ENCODE measurements around the gene SELENOS.

The SELENOS gene, protein sequence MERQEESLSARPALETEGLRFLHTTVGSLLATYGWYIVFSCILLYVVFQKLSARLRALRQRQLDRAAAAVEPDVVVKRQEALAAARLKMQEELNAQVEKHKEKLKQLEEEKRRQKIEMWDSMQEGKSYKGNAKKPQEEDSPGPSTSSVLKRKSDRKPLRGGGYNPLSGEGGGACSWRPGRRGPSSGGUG

DNA sequence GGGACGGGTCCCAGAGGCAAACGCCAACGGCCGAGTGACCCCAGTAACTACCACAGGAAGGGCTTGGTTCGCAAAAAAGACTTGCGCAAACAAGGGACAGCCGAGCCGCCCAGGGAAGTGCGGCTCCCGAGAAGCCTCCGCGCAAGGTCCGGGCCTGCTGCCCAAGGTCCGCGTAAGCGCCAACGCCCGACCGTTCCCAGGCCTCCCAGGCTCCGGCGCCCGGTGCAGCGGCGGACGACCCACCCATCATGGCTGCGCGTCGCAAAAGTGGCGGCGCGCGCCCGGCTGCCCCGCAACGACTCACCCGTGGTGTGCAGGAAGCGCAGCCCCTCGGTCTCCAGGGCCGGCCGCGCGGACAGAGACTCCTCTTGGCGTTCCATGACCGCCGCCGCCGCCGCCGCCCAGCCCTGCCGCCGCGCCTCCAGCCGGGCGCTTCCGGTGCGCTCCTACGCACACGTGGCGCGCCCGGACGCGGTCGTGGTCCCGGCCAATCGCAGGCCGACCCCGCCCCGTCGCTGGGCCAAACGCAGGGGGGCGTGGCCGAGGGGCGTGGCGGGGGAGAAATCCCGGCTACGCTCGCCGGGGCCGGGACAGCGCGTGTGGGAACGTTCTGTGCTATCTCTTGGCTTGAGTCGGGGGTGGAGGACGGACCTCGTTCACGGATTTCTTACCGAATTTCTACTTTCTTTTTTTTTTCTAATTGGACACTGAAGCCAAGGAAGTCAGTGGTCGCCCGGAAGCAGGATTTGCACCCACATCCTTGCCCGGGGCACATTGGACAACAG, at the start of gene SELENOS:
Gene SELENOS (minus strand): TSS at position 448 of the 785 bp plus-strand sequence. CDS start 68 bp downstream, at position 380.
- H3K36me3 Mint-ChIP-seq (ENCODE audit: low read depth) = peaks cover 52% of the 10 kb centered on the region
- ATAC-seq (peak; percentile 94), DNase-seq (peak; percentile 94)
- no peaks in the 10 kb centered on the region for H3K9me3 Mint-ChIP-seq
- peaks cover 28% of the 10 kb centered on the region for H3K4me1 Mint-ChIP-seq
- peak within 1 kb of the TSS; percentile 96 for H3K27ac Mint-ChIP-seq
- H3K4me3 Mint-ChIP-seq = peak within 1 kb of the TSS; percentile 100
- H3K27me3 Mint-ChIP-seq = no peaks in the 10 kb centered on the region

DNA sequence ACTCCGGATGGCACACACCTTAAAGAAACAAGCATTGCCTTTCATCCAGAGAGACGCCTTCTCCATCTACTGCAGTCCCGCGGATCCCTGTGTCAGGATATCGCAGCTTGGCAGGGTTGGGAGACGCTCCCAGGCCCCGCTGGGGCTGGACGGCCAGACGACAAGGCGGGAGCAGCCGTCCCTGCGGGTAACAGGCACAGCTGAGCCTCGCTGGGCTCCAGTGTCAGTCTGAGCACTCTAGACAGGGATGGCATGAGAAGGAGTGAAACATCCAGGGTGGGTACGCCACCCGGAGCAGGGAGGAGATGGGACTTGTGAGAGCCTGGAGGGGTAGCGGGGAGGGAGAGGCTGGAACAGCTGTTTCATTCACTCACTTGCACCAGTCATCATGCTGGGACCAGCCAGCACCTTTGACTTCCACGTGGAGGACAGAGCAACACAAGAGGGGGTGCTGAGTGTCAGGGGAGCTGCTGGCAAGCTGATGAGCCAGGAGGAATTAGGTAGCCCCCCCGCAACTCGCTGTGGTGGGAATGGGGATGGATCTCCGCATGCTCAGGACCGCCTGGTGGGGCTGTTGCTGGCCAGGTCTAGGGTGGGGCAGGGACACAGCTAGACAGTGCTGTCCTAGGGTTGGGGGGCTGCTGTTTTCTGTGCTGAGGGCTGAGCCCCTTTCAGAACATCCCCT, 49.3 kb upstream of the SELENOS start:
- no peaks in the 10 kb centered on the region for H3K36me3 Mint-ChIP-seq (ENCODE audit: low read depth)
- H3K27ac Mint-ChIP-seq = no peak overlapping the region
- H3K9me3 Mint-ChIP-seq = no peaks in the 10 kb centered on the region
- H3K4me3 Mint-ChIP-seq = no peak overlapping the region
- DNase-seq (no peak), ATAC-seq (no peak)
- no peaks in the 10 kb centered on the region for H3K4me1 Mint-ChIP-seq
- peaks cover 4% of the 10 kb centered on the region for H3K27me3 Mint-ChIP-seq

DNA sequence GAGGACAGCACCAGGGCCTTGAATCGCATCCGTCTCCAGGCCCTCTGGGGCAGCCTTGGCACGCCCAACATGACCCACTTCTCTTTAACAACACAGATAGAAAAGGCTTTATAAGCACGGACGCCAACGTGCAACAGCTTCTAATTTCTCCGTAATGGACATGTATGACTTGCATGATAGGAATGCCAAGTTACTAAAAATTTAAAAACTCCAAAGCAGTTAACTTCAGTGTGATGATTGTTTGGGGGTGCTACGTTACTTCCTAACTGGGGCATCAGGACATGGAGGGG, 48.7 kb upstream of the SELENOS start:
- peaks cover 2% of the 10 kb centered on the region for H3K4me1 Mint-ChIP-seq
- H3K4me3 Mint-ChIP-seq = no peak overlapping the region
- no peak overlapping the region for H3K27ac Mint-ChIP-seq
- DNase-seq = no peak
- ATAC-seq = no peak
- H3K36me3 Mint-ChIP-seq (ENCODE audit: low read depth) = no peaks in the 10 kb centered on the region
- H3K9me3 Mint-ChIP-seq = no peaks in the 10 kb centered on the region
- H3K27me3 Mint-ChIP-seq = peaks cover 7% of the 10 kb centered on the region

DNA sequence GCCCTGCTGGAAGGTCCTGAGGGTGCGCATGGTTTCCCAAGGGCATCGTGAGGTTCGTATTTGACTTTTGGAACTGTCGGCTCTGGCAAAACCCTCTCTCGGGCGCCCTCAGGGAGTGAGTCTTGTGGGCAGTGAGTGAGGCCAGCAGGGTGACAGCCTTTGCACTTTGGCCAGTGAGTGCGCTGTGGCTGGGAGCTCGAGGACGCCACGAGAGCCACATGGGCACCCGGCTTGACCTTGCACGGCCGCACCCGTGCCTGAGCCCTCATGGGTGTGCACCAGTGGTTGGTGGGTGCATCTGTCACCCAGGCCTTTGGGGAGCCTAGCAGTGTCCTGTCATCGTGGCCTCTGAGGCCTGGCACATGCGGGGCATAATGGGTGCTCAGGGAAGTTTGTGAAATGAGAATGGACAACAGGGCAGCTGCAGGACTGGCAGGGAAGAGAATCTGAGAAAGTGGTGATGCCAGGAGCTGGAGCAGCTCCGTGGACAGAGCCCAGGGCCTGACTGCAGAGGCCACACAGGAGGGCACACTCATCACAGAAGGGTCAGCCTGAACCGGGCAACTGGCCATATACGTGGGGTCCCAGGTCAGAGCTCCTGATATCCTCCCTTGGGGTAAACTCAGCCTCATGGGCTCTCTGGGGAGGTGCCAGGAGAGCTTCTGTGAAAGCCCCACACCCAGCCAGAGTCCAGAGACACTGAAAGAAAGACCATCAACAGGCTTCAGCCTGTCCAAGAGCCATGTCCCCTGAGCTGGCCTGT, 48.2 kb upstream of the SELENOS start:
- Mint-ChIP-seq H3K36me3 (ENCODE audit: low read depth) (no peaks in the 10 kb centered on the region), H3K9me3 (no peaks in the 10 kb centered on the region), H3K27ac (no peak overlapping the region), H3K27me3 (peaks cover 8% of the 10 kb centered on the region), H3K4me1 (peaks cover 7% of the 10 kb centered on the region), H3K4me3 (no peak overlapping the region)
- DNase-seq (no peak), ATAC-seq (no peak)

DNA sequence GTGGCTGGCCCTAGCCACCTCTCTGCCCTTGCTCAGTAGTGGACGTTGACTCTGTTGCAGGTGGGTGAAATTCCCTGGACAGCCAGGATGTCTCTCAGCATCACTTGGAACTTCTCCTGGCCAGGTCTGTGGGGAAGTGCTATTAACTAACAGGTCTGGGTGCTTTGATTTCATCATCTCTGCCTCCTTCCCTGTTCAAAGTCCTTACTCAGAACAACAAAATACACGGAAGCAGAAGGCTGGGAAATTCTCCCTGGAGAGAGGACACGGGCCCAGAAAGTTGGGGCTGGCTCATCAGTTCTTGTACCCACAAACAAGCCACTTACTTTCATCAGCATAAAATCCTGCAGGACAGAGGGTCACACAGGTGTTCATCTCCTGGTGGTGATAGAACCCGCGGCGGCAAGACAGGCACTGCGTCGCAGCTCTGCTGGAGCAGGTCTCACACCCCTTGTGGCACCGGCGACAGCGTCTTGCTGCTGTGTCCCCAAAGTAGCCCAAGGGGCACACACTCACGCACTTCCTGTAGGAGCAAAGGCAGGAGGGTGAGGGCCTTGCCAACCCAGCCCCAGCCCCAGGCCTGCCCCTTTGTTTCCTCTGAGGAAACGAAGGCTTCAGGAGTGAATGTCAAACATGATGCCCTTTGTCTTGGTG, 47.4 kb upstream of the SELENOS start:
- peaks cover 8% of the 10 kb centered on the region for H3K27me3 Mint-ChIP-seq
- no peak overlapping the region for H3K4me3 Mint-ChIP-seq
- H3K4me1 Mint-ChIP-seq = peaks cover 11% of the 10 kb centered on the region
- no peak for DNase-seq
- no peak for ATAC-seq
- no peaks in the 10 kb centered on the region for H3K9me3 Mint-ChIP-seq
- H3K36me3 Mint-ChIP-seq (ENCODE audit: low read depth) = no peaks in the 10 kb centered on the region
- no peak overlapping the region for H3K27ac Mint-ChIP-seq

DNA sequence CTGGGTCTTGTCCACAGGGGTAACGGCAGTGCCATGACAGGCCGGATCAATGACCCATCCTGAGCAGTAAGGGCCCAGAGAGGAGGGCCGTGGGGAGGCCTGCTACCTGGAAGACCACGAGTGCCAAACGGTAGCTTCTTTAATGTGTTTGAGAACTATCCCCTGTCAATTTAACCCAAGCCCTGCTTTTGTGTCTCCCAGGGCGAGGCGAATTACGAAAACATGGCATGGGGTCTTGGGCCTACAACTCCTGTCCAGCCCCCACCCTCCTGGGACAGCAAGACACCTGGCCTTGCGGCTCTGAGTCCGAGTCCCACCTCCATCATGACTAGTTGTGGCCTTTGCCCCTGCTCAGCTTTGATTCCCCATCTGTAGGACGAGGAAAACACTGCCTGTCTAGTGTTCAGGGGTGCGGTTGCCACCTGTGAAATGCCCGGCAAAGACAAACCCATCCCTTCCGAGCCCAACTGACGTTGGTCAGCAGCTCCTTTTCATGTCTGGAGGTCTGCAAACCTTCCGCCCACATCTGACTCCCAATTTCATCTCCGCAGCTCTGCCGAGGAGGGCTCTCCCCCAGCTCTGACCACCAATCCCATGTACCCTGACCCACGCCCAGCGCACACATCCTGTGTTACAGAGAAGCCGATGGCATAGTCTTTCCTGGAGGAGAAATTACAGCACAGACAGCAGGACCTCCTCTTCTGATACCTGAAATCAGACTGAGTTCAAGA, 46.7 kb upstream of the SELENOS start:
- Mint-ChIP-seq H3K4me3 (no peak overlapping the region), H3K9me3 (no peaks in the 10 kb centered on the region), H3K36me3 (ENCODE audit: low read depth) (no peaks in the 10 kb centered on the region), H3K27me3 (peaks cover 8% of the 10 kb centered on the region), H3K27ac (no peak overlapping the region), H3K4me1 (peaks cover 11% of the 10 kb centered on the region)
- ATAC-seq (no peak), DNase-seq (no peak)

DNA sequence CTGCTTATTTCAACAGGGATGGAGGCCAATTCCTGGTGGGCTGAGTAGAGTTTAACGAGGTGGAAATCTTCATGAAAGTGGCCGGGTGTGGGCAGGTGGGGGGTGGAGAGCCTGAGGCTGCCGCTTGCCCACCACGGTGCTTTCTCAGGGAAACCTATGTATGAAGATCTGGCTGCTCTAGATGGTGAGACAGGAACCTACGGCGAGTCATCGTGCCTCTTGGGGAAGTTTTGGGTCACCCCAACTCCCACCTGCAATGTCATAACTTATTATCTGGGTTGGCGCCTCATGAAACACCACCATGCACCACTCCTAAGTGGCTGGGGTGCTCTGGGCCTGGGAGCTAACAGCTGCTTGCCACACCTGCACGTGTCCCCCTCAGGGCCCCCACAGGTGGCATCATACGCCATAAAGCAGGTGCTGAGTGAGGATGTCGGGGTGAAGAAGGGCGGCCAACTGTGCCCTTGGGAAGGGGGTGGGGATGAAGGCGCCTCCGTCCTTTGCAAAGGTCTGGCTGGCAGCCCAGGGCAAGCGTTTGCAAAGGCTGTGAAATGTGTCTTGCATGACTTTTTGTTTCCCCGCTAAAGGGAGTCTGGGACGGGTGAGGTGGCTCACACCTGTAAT, 45.7 kb upstream of the SELENOS start:
- H3K9me3 Mint-ChIP-seq = no peaks in the 10 kb centered on the region
- H3K4me3 Mint-ChIP-seq = no peak overlapping the region
- H3K36me3 Mint-ChIP-seq (ENCODE audit: low read depth) = no peaks in the 10 kb centered on the region
- DNase-seq (peak; percentile 11), ATAC-seq (peak; percentile 12)
- no peak overlapping the region for H3K27ac Mint-ChIP-seq
- H3K4me1 Mint-ChIP-seq = peaks cover 11% of the 10 kb centered on the region
- H3K27me3 Mint-ChIP-seq = peaks cover 4% of the 10 kb centered on the region

DNA sequence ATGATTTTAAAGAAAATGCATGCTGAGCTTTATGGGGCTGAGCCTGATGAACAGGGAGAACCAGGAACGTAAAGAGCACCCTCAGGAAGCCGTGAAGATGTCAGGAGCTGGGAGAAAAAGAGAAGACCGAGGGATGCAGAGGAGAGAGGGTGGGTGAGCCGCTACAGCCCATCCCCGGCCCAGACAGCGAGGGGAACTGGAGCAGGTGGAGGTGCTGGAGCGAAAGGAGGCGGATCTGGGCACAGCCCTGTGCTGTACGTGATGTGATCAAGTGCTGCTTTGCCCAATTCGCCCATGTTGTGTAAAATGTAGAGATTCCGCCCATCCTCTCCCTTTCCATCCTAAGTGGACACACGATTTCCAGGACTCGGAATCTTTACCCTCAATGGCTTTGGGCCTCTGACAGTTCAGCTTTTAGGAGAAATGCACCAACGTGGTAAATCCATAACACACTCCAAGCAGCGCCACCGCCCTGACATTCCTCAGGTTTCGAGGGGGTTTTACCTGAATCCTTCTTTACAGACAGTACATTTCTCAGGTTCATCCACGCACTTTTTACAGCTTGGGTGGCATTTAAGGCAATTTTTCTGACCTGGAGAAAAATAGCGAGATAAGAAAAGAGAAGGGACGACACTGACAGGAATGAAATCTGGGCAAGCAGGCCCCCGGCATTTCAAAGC, 44.9 kb upstream of the SELENOS start:
- H3K4me1 Mint-ChIP-seq = peaks cover 11% of the 10 kb centered on the region
- no peak overlapping the region for H3K4me3 Mint-ChIP-seq
- no peak overlapping the region for H3K27ac Mint-ChIP-seq

DNA sequence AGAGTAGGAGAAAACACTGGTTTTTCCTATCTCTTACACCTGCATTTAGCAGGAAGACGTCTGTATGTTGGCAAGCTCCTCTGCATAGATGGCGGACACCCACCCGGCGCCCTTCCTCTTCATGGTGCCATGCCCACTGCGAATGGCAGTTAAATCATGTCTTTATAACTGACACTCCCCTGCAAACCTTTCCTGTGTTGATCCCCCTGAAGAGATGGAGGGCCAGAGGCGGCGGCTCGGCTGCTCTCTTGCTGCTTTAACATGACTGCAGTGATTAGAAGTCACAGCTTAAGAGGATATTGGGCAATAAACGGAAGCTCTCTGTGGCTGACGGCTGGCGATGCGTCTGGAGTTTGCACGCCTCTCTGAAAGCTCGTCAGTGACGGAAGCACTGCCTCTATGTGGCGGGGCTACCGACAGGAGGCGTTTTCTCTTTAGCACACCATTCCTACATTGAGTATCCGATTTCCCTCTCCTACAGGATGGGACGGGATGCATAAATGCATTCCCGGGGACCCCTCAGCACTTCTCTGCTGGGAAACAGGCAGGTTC, 43.3 kb upstream of the SELENOS start:
- Mint-ChIP-seq H3K36me3 (ENCODE audit: low read depth) (no peaks in the 10 kb centered on the region), H3K4me3 (peak overlapping the region; percentile 75), H3K9me3 (no peaks in the 10 kb centered on the region), H3K27ac (peak overlapping the region; percentile 77), H3K27me3 (peaks cover 4% of the 10 kb centered on the region), H3K4me1 (peaks cover 11% of the 10 kb centered on the region)
- peak; percentile 78 for ATAC-seq
- peak; percentile 59 for DNase-seq

More for the DNA sequence above, 44.9 kb upstream of the SELENOS start:
- H3K9me3 Mint-ChIP-seq = no peaks in the 10 kb centered on the region
- no peaks in the 10 kb centered on the region for H3K36me3 Mint-ChIP-seq (ENCODE audit: low read depth)
- DNase-seq (no peak), ATAC-seq (no peak)
- H3K27me3 Mint-ChIP-seq = peaks cover 4% of the 10 kb centered on the region

DNA sequence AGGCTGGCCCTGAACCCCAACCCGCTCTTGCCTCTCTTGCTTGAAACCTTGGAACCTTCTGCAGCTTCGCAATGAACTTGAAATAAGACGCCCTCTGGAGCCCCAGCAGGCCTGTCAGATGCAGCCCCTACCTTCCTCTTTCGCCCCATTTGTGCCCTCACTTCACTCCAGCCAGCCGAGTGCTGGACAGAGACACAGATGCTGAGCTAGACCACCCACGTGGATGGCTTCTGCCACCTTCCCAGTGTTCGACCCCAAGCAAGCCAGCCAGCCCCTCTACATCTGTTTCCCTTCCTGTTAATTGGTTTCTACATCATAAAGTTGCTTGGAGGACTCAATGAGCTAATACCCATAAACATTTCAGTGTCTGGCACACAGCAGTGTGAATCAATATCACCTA, 41.6 kb upstream of the SELENOS start:
- DNase-seq (no peak), ATAC-seq (no peak)
- H3K4me3 Mint-ChIP-seq = no peak overlapping the region
- peaks cover 11% of the 10 kb centered on the region for H3K4me1 Mint-ChIP-seq
- H3K9me3 Mint-ChIP-seq = no peaks in the 10 kb centered on the region
- peaks cover 4% of the 10 kb centered on the region for H3K27me3 Mint-ChIP-seq
- H3K27ac Mint-ChIP-seq = no peak overlapping the region
- H3K36me3 Mint-ChIP-seq (ENCODE audit: low read depth) = no peaks in the 10 kb centered on the region

DNA sequence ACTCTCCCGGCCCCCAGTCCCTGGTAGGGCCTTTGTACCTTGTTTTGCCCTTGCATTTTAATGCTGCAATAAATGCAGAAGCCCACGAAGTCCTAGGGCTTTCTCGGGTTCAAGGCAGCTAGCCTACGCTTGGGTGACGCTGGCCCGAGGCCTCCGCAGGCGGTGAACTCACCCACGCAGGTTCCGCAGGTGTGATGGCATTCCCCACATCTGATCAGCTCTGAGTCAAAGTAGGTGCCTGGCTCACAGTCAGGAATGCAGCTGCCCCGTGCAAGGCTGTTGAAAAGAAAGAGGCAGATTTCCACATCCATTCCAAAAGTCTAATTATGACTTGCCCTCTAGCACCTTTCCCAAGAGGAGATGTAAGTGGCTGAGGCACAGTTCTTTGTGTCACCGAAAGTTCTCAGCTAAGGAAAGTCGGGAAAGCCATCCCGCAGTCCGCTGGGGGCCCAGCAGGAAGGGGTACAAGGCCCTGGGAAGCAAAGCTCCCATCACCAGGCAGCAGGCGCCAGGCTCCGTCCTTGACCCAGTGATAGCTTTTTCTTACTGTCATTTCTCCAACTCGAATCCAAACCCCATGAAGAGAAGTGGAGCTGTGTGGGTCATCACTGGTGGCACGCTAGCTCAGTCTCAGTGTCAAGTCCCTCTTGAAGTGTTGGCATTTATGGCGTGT, 41.0 kb upstream of the SELENOS start:
- no peaks in the 10 kb centered on the region for H3K9me3 Mint-ChIP-seq
- ATAC-seq = no peak
- peaks cover 4% of the 10 kb centered on the region for H3K27me3 Mint-ChIP-seq

DNA sequence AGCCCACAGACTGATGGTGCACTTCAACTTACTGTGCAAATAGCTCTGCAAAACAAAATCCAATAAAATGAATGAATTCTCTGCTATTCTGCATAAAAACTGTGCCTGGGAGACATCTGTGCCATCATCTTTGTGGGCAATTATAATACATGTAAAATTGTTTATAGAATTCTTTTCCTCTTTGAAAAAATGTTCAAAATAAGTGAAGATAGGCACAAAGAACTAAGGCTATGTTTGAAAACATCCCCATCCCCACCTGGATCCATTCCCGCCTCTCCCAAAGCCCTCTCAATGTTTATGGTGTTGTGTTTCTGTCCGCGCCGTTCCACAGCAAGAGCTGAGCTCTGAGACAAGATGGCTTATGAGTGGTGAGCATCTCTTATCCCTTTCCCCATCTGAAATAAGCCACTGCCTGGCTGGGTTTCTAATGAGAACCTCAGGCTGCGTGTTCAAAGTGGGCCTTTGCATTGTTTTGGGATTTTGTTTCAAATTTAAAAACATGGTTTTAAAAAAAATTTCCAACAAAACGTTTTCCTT, 40.1 kb upstream of the SELENOS start:
- DNase-seq = no peak
- ATAC-seq = no peak
- H3K27me3 Mint-ChIP-seq = peaks cover 4% of the 10 kb centered on the region
- peaks cover 11% of the 10 kb centered on the region for H3K4me1 Mint-ChIP-seq
- no peaks in the 10 kb centered on the region for H3K36me3 Mint-ChIP-seq (ENCODE audit: low read depth)
- no peaks in the 10 kb centered on the region for H3K9me3 Mint-ChIP-seq
- H3K4me3 Mint-ChIP-seq = no peak overlapping the region
- no peak overlapping the region for H3K27ac Mint-ChIP-seq

More for the DNA sequence above, 41.0 kb upstream of the SELENOS start:
- peaks cover 11% of the 10 kb centered on the region for H3K4me1 Mint-ChIP-seq
- no peaks in the 10 kb centered on the region for H3K36me3 Mint-ChIP-seq (ENCODE audit: low read depth)
- H3K27ac Mint-ChIP-seq = no peak overlapping the region
- H3K4me3 Mint-ChIP-seq = no peak overlapping the region
- no peak for DNase-seq

Data from activated naive CD8-positive, alpha-beta T cell treated with anti-CD3 and anti-CD28 coated beads, Interleukin-2, amount 50 U/mL, for 24 hours (primary cell).